GM12878 (cell line): Measurements from ENCODE around the gene AKR1C1. TPM values are rescaled to one million over a fixed set of nuclear protein-coding genes. Genes with fewer than 3 reads are reported as not detected.

Experiments
- ATAC-seq: fragments of 200-7000 bp; cut with Tn5 transposase; 3 replicates; pipeline ENCODE4 v1.9.1; 2020; ENCODE audit warnings: mild to moderate bottlenecking, moderate library complexity
- BruUV-seq: library from RNA; stranded (reverse); fragments of 400-500 nt; replicated peaks from 2 replicates; lab custom pipeline; 2021; lab: Mats Ljungman, UMichigan
- CTCF ChIA-PET: fragments of 300-600 bp; sonication (Branson Sonifier 250); formaldehyde crosslinking; extraction: SDS; loops from one replicate; lab custom pipeline; 2021; ENCODE audit warnings: inconsistent platforms; lab: Yijun Ruan, JAX
- POLR2A ChIA-PET: fragments of 350-600 bp; formaldehyde crosslinking; extraction: SDS; loops from one replicate; lab custom pipeline; 2021; ENCODE audit warnings: inconsistent platforms; lab: Charles Lee
- RAD21 ChIA-PET: fragments of 300-600 bp; sonication (Branson Sonifier 250); formaldehyde crosslinking; loops from one replicate; lab custom pipeline; 2023; ENCODE audit warnings: antibody characterized with exemption; ENCODE audit not compliant: unreplicated experiment; lab: Charles Lee
- SMC1A ChIA-PET: fragments of 300-600 bp; sonication (Branson Sonifier 250); formaldehyde crosslinking; loops from one replicate; lab custom pipeline; 2023; ENCODE audit not compliant: unreplicated experiment, uncharacterized antibody; lab: Charles Lee
- DNase-seq: peaks from one replicate; pipeline ENCODE4 v3.0.0-alpha.2; 2011; ENCODE audit warnings: low read depth, low spot score
- FAIRE-seq: peaks from 3 replicates; lab custom pipeline; 2011; peaks lifted over from hg19 to GRCh38; lab: Jason Lieb, UNC
- H2AFZ ChIP-seq: 2 replicates; pipeline ENCODE4 v1.6.0; 2011; ENCODE audit warnings: low read depth, low read length, control low read depth; ENCODE audit not compliant: control insufficient read depth
- H3K27ac ChIP-seq: 2 replicates; pipeline ENCODE4 v1.5.1; 2011; ENCODE audit warnings: control low read depth; ENCODE audit not compliant: control insufficient read depth, insufficient read depth
- H3K27me3 ChIP-seq, 2 experiments: replicated peaks in 1 of 2; 2 replicates each; pipeline versions ENCODE4 v1.6.0 to v1.6.1; 2011; ENCODE audit warnings: low read length in 1 of 2; ENCODE audit not compliant: control insufficient read depth in 2 of 2, insufficient read depth in 2 of 2
- H3K36me3 ChIP-seq, 2 experiments: 2 replicates each; pipeline ENCODE4 v1.5.1; 2011; ENCODE audit warnings: low read length in 1 of 2; ENCODE audit not compliant: control insufficient read depth in 2 of 2, insufficient read depth in 2 of 2
- H3K4me1 ChIP-seq: 2 replicates; pipeline ENCODE4 v1.6.1; 2011; ENCODE audit warnings: mild to moderate bottlenecking, low read length, moderate library complexity, mixed read lengths; ENCODE audit not compliant: control insufficient read depth, insufficient read depth
- H3K4me2 ChIP-seq: 2 replicates; pipeline ENCODE4 v1.6.0; 2011; ENCODE audit warnings: control low read depth; ENCODE audit not compliant: control insufficient read depth, insufficient read depth
- H3K4me3 ChIP-seq: fragments of 200-600 bp; sonication (generic); 2 replicates; pipeline ENCODE4 v1.5.1; 2016
- H3K79me2 ChIP-seq: 2 replicates; pipeline ENCODE4 v1.6.0; 2011; ENCODE audit warnings: low read length; ENCODE audit not compliant: control insufficient read depth, insufficient read depth
- H3K9ac ChIP-seq: 2 replicates; pipeline ENCODE4 v1.8.0; 2011; ENCODE audit warnings: low read length, control low read depth, mixed read lengths; ENCODE audit not compliant: control insufficient read depth, insufficient read depth
- H3K9me3 ChIP-seq: replicated peaks from 3 replicates; pipeline ENCODE4 v1.5.1; 2011; ENCODE audit warnings: mild to moderate bottlenecking, low read length; ENCODE audit not compliant: control insufficient read depth, insufficient read depth
- H4K20me1 ChIP-seq: 2 replicates; pipeline ENCODE4 v1.6.0; 2011; ENCODE audit not compliant: control insufficient read depth, insufficient read depth
- EP300 ChIP-seq, 2 experiments: fragments of 150-350 bp in 1 of 2; IDR thresholded peaks; 2 replicates each; pipeline ENCODE4 v1.6.1; 2011 to 2012; ENCODE audit warnings: low read depth in 2 of 2, low read length in 2 of 2, borderline replicate concordance in 1 of 2, improper control_type of control experiment in 1 of 2, inconsistent platforms in 1 of 2; ENCODE audit not compliant: control insufficient read depth in 1 of 2
- FOS ChIP-seq: IDR thresholded peaks from 3 replicates; pipeline ENCODE4 v1.6.1; 2011; ENCODE audit warnings: borderline replicate concordance; ENCODE audit not compliant: insufficient read length; ENCODE audit errors: extremely low read depth
- FOXK2 ChIP-seq: fragments of 450-650 bp; IDR thresholded peaks from 2 replicates; pipeline ENCODE4 v1.6.1; 2017; ENCODE audit warnings: mild to moderate bottlenecking, moderate library complexity
- IRF4 ChIP-seq: IDR thresholded peaks from 2 replicates; pipeline ENCODE4 v1.6.1; 2011; ENCODE audit warnings: low read depth, low read length
- MTA3 ChIP-seq: IDR thresholded peaks from 2 replicates; pipeline ENCODE4 v1.6.1; 2012; ENCODE audit warnings: low read length, inconsistent platforms, borderline replicate concordance
- NR2C2 ChIP-seq: IDR thresholded peaks from 2 replicates; pipeline ENCODE4 v1.6.1; 2011; ENCODE audit warnings: borderline replicate concordance, low read depth; ENCODE audit not compliant: control insufficient read depth, insufficient read length
- SKIL ChIP-seq: fragments of 450-650 bp; IDR thresholded peaks from 2 replicates; pipeline ENCODE4 v1.6.1; 2017; ENCODE audit warnings: mild to moderate bottlenecking, low read depth, inconsistent platforms; ENCODE audit not compliant: poor library complexity, severe bottlenecking
- STAT1 ChIP-seq: fragments of 450-650 bp; conservative IDR thresholded peaks from 2 replicates; pipeline ENCODE4 v1.6.1; 2014; ENCODE audit warnings: antibody characterized with exemption, mild to moderate bottlenecking
- TCF12 ChIP-seq: IDR thresholded peaks from 2 replicates; pipeline ENCODE4 v1.6.1; 2011; ENCODE audit warnings: low read depth, mild to moderate bottlenecking, low read length
- ZNF384 ChIP-seq: IDR thresholded peaks from 2 replicates; pipeline ENCODE4 v1.6.1; 2012; ENCODE audit warnings: low read depth, mild to moderate bottlenecking, low read length, improper control_type of control experiment, borderline replicate concordance
- WGBS: methylation state at CpG from one replicate; pipeline ENCODE4 v1.1.6; 2016; ENCODE audit warnings: low lambda C conversion rate; ENCODE audit not compliant: insufficient replicate concordance, insufficient coverage; ENCODE audit errors: missing lambda C conversion rate; 5-methylcytosine and 5-hydroxymethylcytosine counted together
- in situ Hi-C: fragments of 300-500 bp; cut with MboI; formaldehyde crosslinking; loops from 9 replicates; pipeline ENCODE4 v1.14.3; 2018; ENCODE audit warnings: mixed read lengths
- intact Hi-C: fragments of 100-400 bp; cut with micrococcal nuclease; formaldehyde crosslinking; loops from one replicate; pipeline ENCODE4 v1.14.2; 2022; ENCODE audit not compliant: unreplicated experiment
- polyA plus RNA-seq, 11 experiments: library from polyadenylated mRNA; depleted of rRNA in 4 of 11; unstranded in 6 of 11; stranded (reverse) in 5 of 11; fragments of >200 nt; fragmentation: Nextera tagmentation in 4 of 11; fragmentation: Illumina TruSeq in 1 of 11; extraction: Ambion mirVana in 4 of 11; extraction: Trizol in 1 of 11; gene quantifications; 1 replicate in 1 of 11; 2 replicates in 10 of 11; pipeline versions ENCODE4 v1.2.1 to v1.2.3, GENCODE V29; 2011 to 2016; ENCODE audit warnings: inconsistent platforms in 2 of 11, missing spikeins in 2 of 11, low read depth in 1 of 11
- total RNA-seq, 4 experiments: library from RNA; depleted of rRNA in 3 of 4; stranded (reverse); fragments of >200 nt in 3 of 4; fragmentation: Illumina TruSeq in 1 of 4; extraction: Trizol in 1 of 4; gene quantifications; 2 replicates each; pipeline versions ENCODE4 v1.2.1 to v1.2.3, GENCODE V29; 2013 to 2021
- TF ChIP-seq, protein P1 (sequence below): fragments of 450-650 bp; formaldehyde crosslinking; IDR thresholded peaks from 2 replicates; pipeline ENCODE4 v1.4.0; 2022; ENCODE audit warnings: mild to moderate bottlenecking, moderate library complexity

AKR1C1 gene
- total and polyA plus RNA-seq, 10 of the 15 experiments (the other 5 are each of a cell fraction or from before 2014, with no cell fraction given) = 0.05 to 1.2 (median 0.35) TPM; not detected in 6

- intact Hi-C loops = loop anchor here (5.0 kb wide), 1 partner anchor 136 kb away; no protein-coding TSS in a partner anchor
- ChIA-PET POLR2A (no interaction called here), CTCF (interaction anchor here (3.8 kb wide), 1 partner anchor 134 kb away, joined by 13 read pairs; no protein-coding TSS in a partner anchor), SMC1A (no interaction called here), RAD21 (interaction anchor here (1.1 kb wide), 1 partner anchor 134 kb away, joined by 4 read pairs; no protein-coding TSS in a partner anchor)
- H3K9me3 ChIP-seq = no peaks in the 10 kb centered on the region
- H3K9ac ChIP-seq = no peak overlapping the region
- no peaks in the 10 kb centered on the region for H3K4me1 ChIP-seq
- H2AFZ ChIP-seq = no peak overlapping the region
- H3K4me2 ChIP-seq = no peak overlapping the region
- no TSS peak for BruUV-seq
- no peak overlapping the region for H3K4me3 ChIP-seq
- TF ChIP-seq ZNF384 = no peak
- TF ChIP-seq FOXK2 = no peak
- no peak for TF ChIP-seq FOS
- TF ChIP-seq SKIL = no peak
- TF ChIP-seq, protein P1, sequence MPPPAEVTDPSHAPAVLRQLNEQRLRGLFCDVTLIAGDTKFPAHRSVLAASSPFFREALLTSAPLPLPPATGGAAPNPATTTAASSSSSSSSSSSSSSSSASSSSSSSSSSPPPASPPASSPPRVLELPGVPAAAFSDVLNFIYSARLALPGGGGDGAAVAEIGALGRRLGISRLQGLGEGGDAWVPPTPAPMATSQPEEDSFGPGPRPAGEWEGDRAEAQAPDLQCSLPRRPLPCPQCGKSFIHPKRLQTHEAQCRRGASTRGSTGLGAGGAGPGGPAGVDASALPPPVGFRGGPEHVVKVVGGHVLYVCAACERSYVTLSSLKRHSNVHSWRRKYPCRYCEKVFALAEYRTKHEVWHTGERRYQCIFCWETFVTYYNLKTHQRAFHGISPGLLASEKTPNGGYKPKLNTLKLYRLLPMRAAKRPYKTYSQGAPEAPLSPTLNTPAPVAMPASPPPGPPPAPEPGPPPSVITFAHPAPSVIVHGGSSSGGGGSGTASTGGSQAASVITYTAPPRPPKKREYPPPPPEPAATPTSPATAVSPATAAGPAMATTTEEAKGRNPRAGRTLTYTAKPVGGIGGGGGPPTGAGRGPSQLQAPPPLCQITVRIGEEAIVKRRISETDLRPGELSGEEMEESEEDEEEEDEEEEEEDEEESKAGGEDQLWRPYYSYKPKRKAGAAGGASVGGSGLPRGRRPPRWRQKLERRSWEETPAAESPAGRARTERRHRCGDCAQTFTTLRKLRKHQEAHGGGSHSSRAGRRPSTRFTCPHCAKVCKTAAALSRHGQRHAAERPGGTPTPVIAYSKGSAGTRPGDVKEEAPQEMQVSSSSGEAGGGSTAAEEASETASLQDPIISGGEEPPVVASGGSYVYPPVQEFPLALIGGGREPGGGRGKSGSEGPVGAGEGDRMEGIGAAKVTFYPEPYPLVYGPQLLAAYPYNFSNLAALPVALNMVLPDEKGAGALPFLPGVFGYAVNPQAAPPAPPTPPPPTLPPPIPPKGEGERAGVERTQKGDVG (CRISPR knock-in tag) = no peak
- no peak for TF ChIP-seq STAT1
- TF ChIP-seq NR2C2 = no peak
- no peak for TF ChIP-seq MTA3
- no peak for TF ChIP-seq TCF12
- TF ChIP-seq IRF4 = no peak
- no peak for TF ChIP-seq EP300 (IDR thresholded peaks at IDR 0.05; ENCODE audit: borderline replicate concordance in 1 of 2, control insufficient read depth in 1 of 2, low read depth in 2 of 2, low read length in 2 of 2)
- WGBS = 38% methylated on average over 5 of the region's 5 CpGs
- ATAC-seq = no peak
- no peaks in the 10 kb centered on the region for H4K20me1 ChIP-seq
- in situ Hi-C loops = no loop called here
- DNase-seq = no peak
- H3K36me3 ChIP-seq = no peaks in the 10 kb centered on the region
- H3K27me3 ChIP-seq = no peaks in the 10 kb centered on the region
- H3K27ac ChIP-seq = no peak overlapping the region
- FAIRE-seq = no peak
- H3K79me2 ChIP-seq = no peaks in the 10 kb centered on the region
Observed at GRCh38 chr10:4983615-4984216, 20.5 kb downstream of the AKR1C1 start.
